GM23338 (cell line): ENCODE data around the gene CROCC2. TPM values are rescaled to one million over a fixed set of nuclear protein-coding genes. Genes with fewer than 3 reads are reported as not detected.

Experiments
- ATAC-seq: fragments of 200-7000 bp; cut with Tn5 transposase; 3 replicates; pipeline ENCODE4 v1.9.1; 2020
- DNase-seq: peaks from one replicate; pipeline ENCODE4 v3.0.0-alpha.2; 2015; ENCODE audit warnings: low spot score
- H2AFZ ChIP-seq: fragments of 200-600 bp; sonication (generic); 2 replicates; pipeline ENCODE4 v1.8.0; 2016; ENCODE audit warnings: antibody characterized with exemption, mild to moderate bottlenecking, moderate library complexity
- H3F3A ChIP-seq: fragments of 200-600 bp; sonication (generic); replicated peaks from 2 replicates; pipeline ENCODE4 v1.8.0; 2017; ENCODE audit warnings: antibody characterized with exemption, mixed run types, low read depth
- H3K27ac ChIP-seq: fragments of 200-600 bp; sonication (generic); 2 replicates; pipeline ENCODE4 v1.6.1; 2016; ENCODE audit warnings: low read depth
- H3K27me3 ChIP-seq: fragments of 200-600 bp; sonication (generic); 2 replicates; pipeline ENCODE4 v1.8.0; 2016; ENCODE audit warnings: mild to moderate bottlenecking, mixed run types, moderate library complexity; ENCODE audit not compliant: insufficient read depth
- H3K36me3 ChIP-seq: fragments of 200-600 bp; sonication (generic); 2 replicates; pipeline ENCODE4 v1.8.0; 2016; ENCODE audit warnings: mild to moderate bottlenecking; ENCODE audit not compliant: insufficient read depth
- H3K4me1 ChIP-seq: fragments of 200-600 bp; sonication (generic); 2 replicates; pipeline ENCODE4 v1.8.0; 2016; ENCODE audit warnings: mild to moderate bottlenecking, moderate library complexity; ENCODE audit not compliant: insufficient read depth
- H3K4me2 ChIP-seq: fragments of 200-600 bp; sonication (generic); 2 replicates; pipeline ENCODE4 v1.7.1; 2017; ENCODE audit warnings: mixed run types
- H3K4me3 ChIP-seq: fragments of 200-600 bp; sonication (generic); 2 replicates; pipeline ENCODE4 v1.6.1; 2016; ENCODE audit warnings: mixed run types
- H3K79me2 ChIP-seq: fragments of 200-600 bp; sonication (generic); replicated peaks from 2 replicates; pipeline ENCODE4 v1.8.0; 2017; ENCODE audit warnings: mild to moderate bottlenecking; ENCODE audit not compliant: insufficient read depth
- H3K9me2 ChIP-seq: fragments of 200-600 bp; sonication (generic); 2 replicates; pipeline ENCODE4 v1.8.0; 2017; ENCODE audit not compliant: insufficient read depth
- H4K20me1 ChIP-seq: fragments of 200-600 bp; sonication (generic); replicated peaks from 2 replicates; pipeline ENCODE4 v1.8.0; 2017; ENCODE audit warnings: mild to moderate bottlenecking; ENCODE audit not compliant: insufficient read depth
- H3K27ac Mint-ChIP-seq: 2 replicates; pipeline ENCODE4 v1.8.0; 2020; ENCODE audit warnings: inconsistent platforms, mild to moderate bottlenecking, moderate library complexity, mixed read lengths
- H3K27me3 Mint-ChIP-seq: 3 replicates; pipeline ENCODE4 v1.8.0; 2022; ENCODE audit warnings: low read depth, mild to moderate bottlenecking, moderate library complexity, mixed read lengths, inconsistent platforms; ENCODE audit not compliant: insufficient read depth, poor library complexity
- H3K36me3 Mint-ChIP-seq: 3 replicates; pipeline ENCODE4 v1.8.0; 2021; ENCODE audit warnings: low read depth, mild to moderate bottlenecking, inconsistent platforms, moderate library complexity, mixed read lengths
- H3K4me1 Mint-ChIP-seq: 3 replicates; pipeline ENCODE4 v1.8.0; 2020; ENCODE audit warnings: mild to moderate bottlenecking, inconsistent platforms, mixed read lengths
- H3K4me3 Mint-ChIP-seq: 3 replicates; pipeline ENCODE4 v1.8.0; 2021; ENCODE audit warnings: moderate library complexity, mild to moderate bottlenecking, inconsistent platforms, mixed read lengths
- H3K9me3 Mint-ChIP-seq: 3 replicates; pipeline ENCODE4 v1.8.0; 2020; ENCODE audit warnings: moderate library complexity, mild to moderate bottlenecking, inconsistent platforms, mixed read lengths
- CREB1 ChIP-seq: fragments of 250-450 bp; sonication (Bioruptor Pico); IDR thresholded peaks from 2 replicates; pipeline ENCODE4 v1.5.0; 2020; ENCODE audit warnings: low read depth, mild to moderate bottlenecking, moderate library complexity
- EZH2 ChIP-seq: fragments of 200-600 bp; sonication (generic); IDR thresholded peaks from one replicate; pipeline ENCODE4 v1.8.0; 2017; ENCODE audit warnings: antibody characterized with exemption, mild to moderate bottlenecking, low read depth; ENCODE audit not compliant: unreplicated experiment
- EZH2phosphoT487 ChIP-seq: fragments of 200-600 bp; sonication (generic); IDR thresholded peaks from one replicate; pipeline ENCODE4 v1.8.1; 2018; ENCODE audit warnings: antibody characterized with exemption; ENCODE audit not compliant: unreplicated experiment
- JUNB ChIP-seq: IDR thresholded peaks from one replicate; pipeline ENCODE4 v1.6.1; 2016; ENCODE audit warnings: antibody characterized with exemption; ENCODE audit not compliant: unreplicated experiment
- NANOG ChIP-seq: IDR thresholded peaks from 2 replicates; pipeline ENCODE4 v1.6.1; 2016; ENCODE audit warnings: antibody characterized with exemption, borderline replicate concordance
- POLR2AphosphoS5 ChIP-seq: IDR thresholded peaks from 2 replicates; pipeline ENCODE4 v1.6.1; 2016; ENCODE audit warnings: antibody characterized with exemption, low read depth
- STAT1 ChIP-seq: IDR thresholded peaks from one replicate; pipeline ENCODE4 v1.6.1; 2016; ENCODE audit warnings: antibody characterized with exemption; ENCODE audit not compliant: unreplicated experiment
- ZNF114 ChIP-seq: fragments of 250-450 bp; sonication (Bioruptor Pico); IDR thresholded peaks from 2 replicates; pipeline ENCODE4 v1.5.0; 2020; ENCODE audit warnings: mild to moderate bottlenecking, moderate library complexity
- ZNF331 ChIP-seq: fragments of 250-450 bp; sonication (Bioruptor Pico); IDR thresholded peaks from 2 replicates; pipeline ENCODE4 v1.5.0; 2020; ENCODE audit warnings: low read depth, mild to moderate bottlenecking, moderate library complexity
- polyA plus RNA-seq: library from polyadenylated mRNA; unstranded; fragments of >200 nt; fragmentation: Nextera tagmentation; extraction: Ambion mirVana; gene quantifications from 2 replicates; pipeline ENCODE4 v1.2.1, GENCODE V29; 2016
- total RNA-seq: library from RNA; depleted of rRNA; stranded (reverse); fragments of >200 nt; shearing (Covaris generic); gene quantifications from 2 replicates; pipeline ENCODE4 v1.2.3, GENCODE V29; 2014
- TF ChIP-seq, protein P1 (sequence below): IDR thresholded peaks from 2 replicates; pipeline ENCODE4 v1.6.1; 2016; ENCODE audit warnings: antibody characterized with exemption
- TF ChIP-seq, protein P2 (sequence below): IDR thresholded peaks from one replicate; pipeline ENCODE4 v1.6.1; 2018; ENCODE audit warnings: antibody characterized with exemption; ENCODE audit not compliant: unreplicated experiment
- TF ChIP-seq, protein P3 (sequence below): fragments of 250-450 bp; sonication (Bioruptor Pico); IDR thresholded peaks from 2 replicates; pipeline ENCODE4 v1.5.0; 2020; ENCODE audit warnings: mild to moderate bottlenecking, moderate library complexity
- TF ChIP-seq, protein P4 (sequence below), 2 experiments: fragments of 200-600 bp in 1 of 2; sonication (generic) in 1 of 2; conservative IDR thresholded peaks; 2 replicates each; pipeline versions ENCODE4 v1.5.1 to v1.6.1; 2016 to 2017; ENCODE audit warnings: antibody characterized with exemption in 2 of 2, low read depth in 2 of 2, mild to moderate bottlenecking in 2 of 2, moderate library complexity in 1 of 2

The CROCC2 gene
- total and polyA plus RNA-seq, 2 experiments from 2014 or later, result not detected

DNA sequence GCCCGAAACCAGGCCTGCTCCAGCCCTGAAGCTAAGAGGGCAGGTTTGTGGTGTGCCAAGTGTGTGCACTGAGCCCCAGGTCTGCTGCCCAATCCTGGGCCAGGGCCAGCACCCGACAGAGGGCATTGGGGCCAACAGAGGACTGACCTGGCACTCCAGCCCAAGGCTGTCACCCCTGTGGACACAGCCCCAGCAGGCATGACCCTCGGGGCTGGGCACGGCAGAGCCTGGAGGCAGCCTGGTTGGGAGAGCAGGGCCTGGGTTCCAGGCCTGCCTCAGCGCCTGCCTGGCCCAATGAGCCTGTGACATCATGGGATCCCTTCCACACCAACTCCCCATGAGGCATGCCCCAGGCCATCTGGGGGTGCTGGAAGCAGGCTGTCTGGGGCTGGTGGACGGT is 81.5 kb downstream of the CROCC2 start:
- H3F3A ChIP-seq, result no peaks in the 10 kb centered on the region
- Mint-ChIP-seq H3K4me3 (no peak overlapping the region), H3K27me3 (peaks cover 13% of the 10 kb centered on the region), H3K36me3 (no peaks in the 10 kb centered on the region), H3K27ac (no peak overlapping the region), H3K9me3 (no peaks in the 10 kb centered on the region; the same call in 1 of the 3 replicates), H3K4me1 (no peaks in the 10 kb centered on the region)
- H3K27me3 ChIP-seq, result no peaks in the 10 kb centered on the region
- H3K4me2 ChIP-seq, result no peak overlapping the region
- DNase-seq (no peak), ATAC-seq (no peak)
- TF ChIP-seq JUNB (no peak), NANOG (no peak), ZNF114 (CRISPR knock-in tag) (no peak), CREB1 (CRISPR knock-in tag) (no peak), STAT1 (no peak), EZH2phosphoT487 (no peak), EZH2 (no peak), ZNF331 (CRISPR knock-in tag) (no peak), POLR2AphosphoS5 (no peak)
- TF ChIP-seq, protein P1, sequence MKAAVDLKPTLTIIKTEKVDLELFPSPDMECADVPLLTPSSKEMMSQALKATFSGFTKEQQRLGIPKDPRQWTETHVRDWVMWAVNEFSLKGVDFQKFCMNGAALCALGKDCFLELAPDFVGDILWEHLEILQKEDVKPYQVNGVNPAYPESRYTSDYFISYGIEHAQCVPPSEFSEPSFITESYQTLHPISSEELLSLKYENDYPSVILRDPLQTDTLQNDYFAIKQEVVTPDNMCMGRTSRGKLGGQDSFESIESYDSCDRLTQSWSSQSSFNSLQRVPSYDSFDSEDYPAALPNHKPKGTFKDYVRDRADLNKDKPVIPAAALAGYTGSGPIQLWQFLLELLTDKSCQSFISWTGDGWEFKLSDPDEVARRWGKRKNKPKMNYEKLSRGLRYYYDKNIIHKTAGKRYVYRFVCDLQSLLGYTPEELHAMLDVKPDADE, result no peak
- TF ChIP-seq, protein P2, sequence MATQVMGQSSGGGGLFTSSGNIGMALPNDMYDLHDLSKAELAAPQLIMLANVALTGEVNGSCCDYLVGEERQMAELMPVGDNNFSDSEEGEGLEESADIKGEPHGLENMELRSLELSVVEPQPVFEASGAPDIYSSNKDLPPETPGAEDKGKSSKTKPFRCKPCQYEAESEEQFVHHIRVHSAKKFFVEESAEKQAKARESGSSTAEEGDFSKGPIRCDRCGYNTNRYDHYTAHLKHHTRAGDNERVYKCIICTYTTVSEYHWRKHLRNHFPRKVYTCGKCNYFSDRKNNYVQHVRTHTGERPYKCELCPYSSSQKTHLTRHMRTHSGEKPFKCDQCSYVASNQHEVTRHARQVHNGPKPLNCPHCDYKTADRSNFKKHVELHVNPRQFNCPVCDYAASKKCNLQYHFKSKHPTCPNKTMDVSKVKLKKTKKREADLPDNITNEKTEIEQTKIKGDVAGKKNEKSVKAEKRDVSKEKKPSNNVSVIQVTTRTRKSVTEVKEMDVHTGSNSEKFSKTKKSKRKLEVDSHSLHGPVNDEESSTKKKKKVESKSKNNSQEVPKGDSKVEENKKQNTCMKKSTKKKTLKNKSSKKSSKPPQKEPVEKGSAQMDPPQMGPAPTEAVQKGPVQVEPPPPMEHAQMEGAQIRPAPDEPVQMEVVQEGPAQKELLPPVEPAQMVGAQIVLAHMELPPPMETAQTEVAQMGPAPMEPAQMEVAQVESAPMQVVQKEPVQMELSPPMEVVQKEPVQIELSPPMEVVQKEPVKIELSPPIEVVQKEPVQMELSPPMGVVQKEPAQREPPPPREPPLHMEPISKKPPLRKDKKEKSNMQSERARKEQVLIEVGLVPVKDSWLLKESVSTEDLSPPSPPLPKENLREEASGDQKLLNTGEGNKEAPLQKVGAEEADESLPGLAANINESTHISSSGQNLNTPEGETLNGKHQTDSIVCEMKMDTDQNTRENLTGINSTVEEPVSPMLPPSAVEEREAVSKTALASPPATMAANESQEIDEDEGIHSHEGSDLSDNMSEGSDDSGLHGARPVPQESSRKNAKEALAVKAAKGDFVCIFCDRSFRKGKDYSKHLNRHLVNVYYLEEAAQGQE, result no peak
- TF ChIP-seq, protein P3, sequence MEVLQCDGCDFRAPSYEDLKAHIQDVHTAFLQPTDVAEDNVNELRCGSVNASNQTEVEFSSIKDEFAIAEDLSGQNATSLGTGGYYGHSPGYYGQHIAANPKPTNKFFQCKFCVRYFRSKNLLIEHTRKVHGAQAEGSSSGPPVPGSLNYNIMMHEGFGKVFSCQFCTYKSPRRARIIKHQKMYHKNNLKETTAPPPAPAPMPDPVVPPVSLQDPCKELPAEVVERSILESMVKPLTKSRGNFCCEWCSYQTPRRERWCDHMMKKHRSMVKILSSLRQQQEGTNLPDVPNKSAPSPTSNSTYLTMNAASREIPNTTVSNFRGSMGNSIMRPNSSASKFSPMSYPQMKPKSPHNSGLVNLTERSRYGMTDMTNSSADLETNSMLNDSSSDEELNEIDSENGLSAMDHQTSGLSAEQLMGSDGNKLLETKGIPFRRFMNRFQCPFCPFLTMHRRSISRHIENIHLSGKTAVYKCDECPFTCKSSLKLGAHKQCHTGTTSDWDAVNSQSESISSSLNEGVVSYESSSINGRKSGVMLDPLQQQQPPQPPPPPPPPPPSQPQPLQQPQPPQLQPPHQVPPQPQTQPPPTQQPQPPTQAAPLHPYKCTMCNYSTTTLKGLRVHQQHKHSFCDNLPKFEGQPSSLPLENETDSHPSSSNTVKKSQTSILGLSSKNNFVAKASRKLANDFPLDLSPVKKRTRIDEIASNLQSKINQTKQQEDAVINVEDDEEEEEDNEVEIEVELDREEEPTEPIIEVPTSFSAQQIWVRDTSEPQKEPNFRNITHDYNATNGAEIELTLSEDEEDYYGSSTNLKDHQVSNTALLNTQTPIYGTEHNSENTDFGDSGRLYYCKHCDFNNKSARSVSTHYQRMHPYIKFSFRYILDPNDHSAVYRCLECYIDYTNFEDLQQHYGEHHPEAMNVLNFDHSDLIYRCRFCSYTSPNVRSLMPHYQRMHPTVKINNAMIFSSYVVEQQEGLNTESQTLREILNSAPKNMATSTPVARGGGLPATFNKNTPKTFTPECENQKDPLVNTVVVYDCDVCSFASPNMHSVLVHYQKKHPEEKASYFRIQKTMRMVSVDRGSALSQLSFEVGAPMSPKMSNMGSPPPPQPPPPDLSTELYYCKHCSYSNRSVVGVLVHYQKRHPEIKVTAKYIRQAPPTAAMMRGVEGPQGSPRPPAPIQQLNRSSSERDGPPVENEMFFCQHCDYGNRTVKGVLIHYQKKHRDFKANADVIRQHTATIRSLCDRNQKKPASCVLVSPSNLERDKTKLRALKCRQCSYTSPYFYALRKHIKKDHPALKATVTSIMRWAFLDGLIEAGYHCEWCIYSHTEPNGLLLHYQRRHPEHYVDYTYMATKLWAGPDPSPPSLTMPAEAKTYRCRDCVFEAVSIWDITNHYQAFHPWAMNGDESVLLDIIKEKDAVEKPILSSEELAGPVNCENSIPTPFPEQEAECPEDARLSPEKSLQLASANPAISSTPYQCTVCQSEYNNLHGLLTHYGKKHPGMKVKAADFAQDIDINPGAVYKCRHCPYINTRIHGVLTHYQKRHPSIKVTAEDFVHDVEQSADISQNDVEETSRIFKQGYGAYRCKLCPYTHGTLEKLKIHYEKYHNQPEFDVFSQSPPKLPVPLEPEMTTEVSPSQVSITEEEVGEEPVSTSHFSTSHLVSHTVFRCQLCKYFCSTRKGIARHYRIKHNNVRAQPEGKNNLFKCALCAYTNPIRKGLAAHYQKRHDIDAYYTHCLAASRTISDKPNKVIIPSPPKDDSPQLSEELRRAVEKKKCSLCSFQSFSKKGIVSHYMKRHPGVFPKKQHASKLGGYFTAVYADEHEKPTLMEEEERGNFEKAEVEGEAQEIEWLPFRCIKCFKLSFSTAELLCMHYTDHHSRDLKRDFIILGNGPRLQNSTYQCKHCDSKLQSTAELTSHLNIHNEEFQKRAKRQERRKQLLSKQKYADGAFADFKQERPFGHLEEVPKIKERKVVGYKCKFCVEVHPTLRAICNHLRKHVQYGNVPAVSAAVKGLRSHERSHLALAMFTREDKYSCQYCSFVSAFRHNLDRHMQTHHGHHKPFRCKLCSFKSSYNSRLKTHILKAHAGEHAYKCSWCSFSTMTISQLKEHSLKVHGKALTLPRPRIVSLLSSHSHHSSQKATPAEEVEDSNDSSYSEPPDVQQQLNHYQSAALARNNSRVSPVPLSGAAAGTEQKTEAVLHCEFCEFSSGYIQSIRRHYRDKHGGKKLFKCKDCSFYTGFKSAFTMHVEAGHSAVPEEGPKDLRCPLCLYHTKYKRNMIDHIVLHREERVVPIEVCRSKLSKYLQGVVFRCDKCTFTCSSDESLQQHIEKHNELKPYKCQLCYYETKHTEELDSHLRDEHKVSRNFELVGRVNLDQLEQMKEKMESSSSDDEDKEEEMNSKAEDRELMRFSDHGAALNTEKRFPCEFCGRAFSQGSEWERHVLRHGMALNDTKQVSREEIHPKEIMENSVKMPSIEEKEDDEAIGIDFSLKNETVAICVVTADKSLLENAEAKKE, result no peak
- TF ChIP-seq, protein P4, sequence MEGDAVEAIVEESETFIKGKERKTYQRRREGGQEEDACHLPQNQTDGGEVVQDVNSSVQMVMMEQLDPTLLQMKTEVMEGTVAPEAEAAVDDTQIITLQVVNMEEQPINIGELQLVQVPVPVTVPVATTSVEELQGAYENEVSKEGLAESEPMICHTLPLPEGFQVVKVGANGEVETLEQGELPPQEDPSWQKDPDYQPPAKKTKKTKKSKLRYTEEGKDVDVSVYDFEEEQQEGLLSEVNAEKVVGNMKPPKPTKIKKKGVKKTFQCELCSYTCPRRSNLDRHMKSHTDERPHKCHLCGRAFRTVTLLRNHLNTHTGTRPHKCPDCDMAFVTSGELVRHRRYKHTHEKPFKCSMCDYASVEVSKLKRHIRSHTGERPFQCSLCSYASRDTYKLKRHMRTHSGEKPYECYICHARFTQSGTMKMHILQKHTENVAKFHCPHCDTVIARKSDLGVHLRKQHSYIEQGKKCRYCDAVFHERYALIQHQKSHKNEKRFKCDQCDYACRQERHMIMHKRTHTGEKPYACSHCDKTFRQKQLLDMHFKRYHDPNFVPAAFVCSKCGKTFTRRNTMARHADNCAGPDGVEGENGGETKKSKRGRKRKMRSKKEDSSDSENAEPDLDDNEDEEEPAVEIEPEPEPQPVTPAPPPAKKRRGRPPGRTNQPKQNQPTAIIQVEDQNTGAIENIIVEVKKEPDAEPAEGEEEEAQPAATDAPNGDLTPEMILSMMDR (conservative IDR thresholded peaks at IDR 0.05; ENCODE audit: low read depth in 2 of 2), result no peak
- no peaks in the 10 kb centered on the region for H3K79me2 ChIP-seq
- H3K4me1 ChIP-seq, result no peaks in the 10 kb centered on the region; the same call in 1 of the 2 replicates
- H3K36me3 ChIP-seq, result no peaks in the 10 kb centered on the region
- no peaks in the 10 kb centered on the region for H4K20me1 ChIP-seq
- no peak overlapping the region for H2AFZ ChIP-seq
- no peak overlapping the region for H3K4me3 ChIP-seq
- no peaks in the 10 kb centered on the region for H3K9me2 ChIP-seq
- H3K27ac ChIP-seq, result no peak overlapping the region
